ENCODE results near the gene SLC17A9. TPM values are rescaled to one million over a fixed set of nuclear protein-coding genes. Genes with fewer than 3 reads are reported as not detected.

SLC17A9 gene
- total RNA-seq, 1 experiment from 2014 or later, result 0.28 TPM

GRCh38 chr20:62965363-62965771 is 12.9 kb downstream of the SLC17A9 start:
- Histone ChIP-seq H3K9me3 (ENCODE audit: control insufficient read depth, insufficient read depth, low read depth, low read length) (no peaks in the 10 kb centered on the region), H3K27ac (ENCODE audit: low read length) (no peak overlapping the region), H3K36me3 (ENCODE audit: control insufficient read depth, insufficient read depth, low read length) (no peaks in the 10 kb centered on the region), H3K27me3 (ENCODE audit: control insufficient read depth, insufficient read depth, low read length) (no peaks in the 10 kb centered on the region), H3K4me3 (ENCODE audit: low read depth in 2 of 2, low read length in 2 of 2) (no peak overlapping the region), H3K4me1 (ENCODE audit: control insufficient read depth, insufficient read depth, low read length) (no peaks in the 10 kb centered on the region)
- no TSS peak for BruUV-seq (replicated peaks)
- intact Hi-C loops (cut with micrococcal nuclease; ENCODE audit: unreplicated experiment) (no loop called here), in situ Hi-C loops (cut with HindIII; ENCODE audit: low pct_unique_long_range_greater_than_20kb, low sequenced_read_pairs) (no loop called here)
- DNase-seq (ENCODE audit: low read depth, low spot score), result no peak
- no peak for ATAC-seq
- no peak for TF ChIP-seq TCF7L2 (IDR thresholded peaks at IDR 0.05; ENCODE audit: low read depth, low read length)
- no peak for TF ChIP-seq POLR2AphosphoS5 (IDR thresholded peaks at IDR 0.05; ENCODE audit: low read depth, low read length)
- no peak for TF ChIP-seq REST (IDR thresholded peaks at IDR 0.05; ENCODE audit: insufficient read depth in 1 of 2, low read depth in 2 of 2, low read length in 1 of 2)
- no peak for TF ChIP-seq CTCF (IDR thresholded peaks at IDR 0.05)
- TF ChIP-seq SIN3A (IDR thresholded peaks at IDR 0.05; ENCODE audit: borderline replicate concordance, insufficient read depth, low read depth, low read length), result no peak
- ChIA-PET CTCF (interaction anchor here (0.6 kb wide), 1 partner anchor 259 kb away, joined by 3 read pairs; no protein-coding TSS in a partner anchor), POLR2A (no interaction called here)

GRCh38 chr20:62966212-62967148 is 14.0 kb downstream of the SLC17A9 start:
- ChIA-PET POLR2A (no interaction called here), CTCF (interaction anchor here (0.6 kb wide), 1 partner anchor 257 kb away, joined by 3 read pairs; no protein-coding TSS in a partner anchor)
- Histone ChIP-seq H3K4me1 (ENCODE audit: control insufficient read depth, insufficient read depth, low read length) (no peaks in the 10 kb centered on the region), H3K27ac (ENCODE audit: low read length) (no peak overlapping the region), H3K4me3 (ENCODE audit: low read depth in 2 of 2, low read length in 2 of 2) (no peak overlapping the region), H3K9me3 (ENCODE audit: control insufficient read depth, insufficient read depth, low read depth, low read length) (no peaks in the 10 kb centered on the region), H3K36me3 (ENCODE audit: control insufficient read depth, insufficient read depth, low read length) (no peaks in the 10 kb centered on the region), H3K27me3 (ENCODE audit: control insufficient read depth, insufficient read depth, low read length) (no peaks in the 10 kb centered on the region)
- intact Hi-C loops (cut with micrococcal nuclease; ENCODE audit: unreplicated experiment) (no loop called here), in situ Hi-C loops (cut with HindIII; ENCODE audit: low pct_unique_long_range_greater_than_20kb, low sequenced_read_pairs) (no loop called here)
- no peak for TF ChIP-seq SIN3A (IDR thresholded peaks at IDR 0.05; ENCODE audit: borderline replicate concordance, insufficient read depth, low read depth, low read length)
- TF ChIP-seq CTCF (IDR thresholded peaks at IDR 0.05), result no peak
- TF ChIP-seq TCF7L2 (IDR thresholded peaks at IDR 0.05; ENCODE audit: low read depth, low read length), result no peak
- TF ChIP-seq REST (IDR thresholded peaks at IDR 0.05; ENCODE audit: insufficient read depth in 1 of 2, low read depth in 2 of 2, low read length in 1 of 2), result no peak
- no peak for TF ChIP-seq POLR2AphosphoS5 (IDR thresholded peaks at IDR 0.05; ENCODE audit: low read depth, low read length)
- DNase-seq (ENCODE audit: low read depth, low spot score) (no peak), ATAC-seq (no peak)
- no TSS peak for BruUV-seq (replicated peaks)

Data from Panc1 (cell line).